HTR-8/SVneo (cell line): Measurements from ENCODE around the gene NGDN.
"Not testable (repeated sequence)": the region's sequence is repeated elsewhere in the genome, so short reads cannot be mapped to it uniquely, and the experiment has no call there.

Experiments
- DNase-seq: peaks from one replicate; pipeline ENCODE4 v3.0.0; 2011; ENCODE audit warnings: low spot score, mixed read lengths; ENCODE audit not compliant: insufficient read length
- FAIRE-seq: peaks from 2 replicates; lab custom pipeline; 2011; peaks lifted over from hg19 to GRCh38; lab: Jason Lieb, UNC

NGDN gene

DNA sequence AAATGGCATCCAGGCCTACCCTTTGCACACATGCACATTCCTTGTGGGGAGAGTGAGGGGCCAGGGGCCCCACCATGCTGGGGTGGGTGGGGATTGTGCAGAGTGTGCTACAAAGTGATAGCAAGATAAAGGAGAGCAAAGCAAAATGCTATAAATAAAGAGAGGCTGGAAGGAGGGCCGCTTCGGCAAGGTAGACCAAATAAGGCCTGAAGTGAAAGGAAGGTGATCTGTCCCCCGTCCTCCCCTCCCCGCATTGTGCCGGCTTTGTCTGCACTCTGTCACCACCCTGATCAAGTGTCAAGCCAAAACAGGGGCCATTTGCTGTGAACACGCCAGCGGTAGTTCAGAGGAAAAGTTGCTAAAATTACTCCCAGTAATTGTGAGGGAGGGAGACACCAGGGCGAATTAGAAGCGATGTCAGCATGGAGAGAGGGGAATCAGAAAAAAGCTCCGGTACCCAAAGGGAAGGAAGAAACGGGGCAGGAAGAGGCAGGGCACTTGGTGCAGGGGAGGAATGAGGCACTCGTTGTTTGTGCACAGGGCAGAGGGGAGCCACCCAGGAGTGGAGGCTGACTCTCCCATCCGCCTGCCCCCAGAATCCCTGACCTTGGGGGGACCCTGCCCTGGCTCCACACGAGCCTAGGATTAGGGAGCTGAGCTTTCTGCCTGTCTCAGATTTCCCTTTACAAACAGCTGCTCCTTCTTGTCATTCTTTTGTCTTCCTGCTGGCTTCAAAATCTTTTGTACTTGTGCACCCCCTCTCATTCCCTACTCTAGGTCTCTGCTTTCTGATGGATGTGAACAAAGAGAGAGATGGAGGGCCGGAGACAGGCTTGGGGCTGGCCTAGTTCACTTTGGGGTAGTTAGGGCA, 31.2 kb upstream of the NGDN start:
- no peak for DNase-seq
- FAIRE-seq: no peak

DNA sequence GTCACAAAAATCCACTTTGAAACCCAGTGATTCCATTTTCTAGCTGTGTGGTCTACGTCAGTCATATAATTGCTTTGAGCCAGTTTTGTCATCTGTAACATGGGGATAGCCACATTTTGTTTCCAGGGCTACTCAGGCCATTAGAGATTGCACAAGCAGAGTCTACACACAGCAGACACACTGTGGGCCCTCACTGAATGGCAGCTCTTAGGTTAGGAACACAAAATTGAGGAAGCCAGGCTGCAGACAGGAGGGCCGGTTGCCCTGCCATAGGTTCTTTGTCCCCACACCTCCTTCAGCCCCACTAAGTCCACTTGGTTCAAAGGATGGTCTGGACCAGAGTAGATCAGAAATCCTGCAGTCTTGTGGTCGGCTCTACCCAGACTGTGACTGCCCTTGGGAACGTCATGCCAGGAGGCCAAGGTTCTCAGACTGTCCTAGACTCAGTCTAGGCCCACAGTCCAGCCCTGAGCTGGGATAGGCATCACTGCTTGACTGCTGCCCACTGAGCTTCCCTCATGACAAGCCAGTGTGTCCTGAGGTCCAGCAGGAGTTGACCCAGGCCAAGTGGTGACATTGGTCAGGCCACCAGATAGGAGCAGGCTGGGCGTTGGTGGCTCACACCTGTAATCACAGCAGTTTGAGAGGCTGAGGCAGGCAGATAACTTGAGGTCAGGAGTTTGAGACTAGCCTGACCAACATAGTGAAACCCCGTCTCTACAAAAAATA, 30.2 kb upstream of the NGDN start:
- FAIRE-seq: no peak
- no peak for DNase-seq

DNA sequence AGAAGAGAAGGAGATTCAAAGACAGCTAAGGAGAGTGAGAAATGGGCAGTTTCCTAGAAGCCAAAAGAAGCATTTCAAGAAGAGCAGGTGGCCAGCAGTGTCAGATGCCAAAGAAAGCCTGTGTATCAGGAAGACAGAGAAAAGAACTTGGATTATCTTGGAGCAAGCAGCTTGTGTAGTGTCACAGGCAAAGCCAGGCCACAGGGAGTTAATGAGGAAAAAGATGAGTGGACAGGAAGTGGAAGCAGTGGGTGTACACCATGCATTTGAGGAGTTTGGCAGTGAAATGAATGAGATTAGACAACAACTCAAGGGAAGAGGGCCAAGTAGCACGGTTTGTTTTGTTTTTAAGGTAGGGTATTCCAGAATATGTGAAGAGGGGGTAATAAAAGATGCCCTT, 28.4 kb upstream of the NGDN start:
- no peak for FAIRE-seq

DNA sequence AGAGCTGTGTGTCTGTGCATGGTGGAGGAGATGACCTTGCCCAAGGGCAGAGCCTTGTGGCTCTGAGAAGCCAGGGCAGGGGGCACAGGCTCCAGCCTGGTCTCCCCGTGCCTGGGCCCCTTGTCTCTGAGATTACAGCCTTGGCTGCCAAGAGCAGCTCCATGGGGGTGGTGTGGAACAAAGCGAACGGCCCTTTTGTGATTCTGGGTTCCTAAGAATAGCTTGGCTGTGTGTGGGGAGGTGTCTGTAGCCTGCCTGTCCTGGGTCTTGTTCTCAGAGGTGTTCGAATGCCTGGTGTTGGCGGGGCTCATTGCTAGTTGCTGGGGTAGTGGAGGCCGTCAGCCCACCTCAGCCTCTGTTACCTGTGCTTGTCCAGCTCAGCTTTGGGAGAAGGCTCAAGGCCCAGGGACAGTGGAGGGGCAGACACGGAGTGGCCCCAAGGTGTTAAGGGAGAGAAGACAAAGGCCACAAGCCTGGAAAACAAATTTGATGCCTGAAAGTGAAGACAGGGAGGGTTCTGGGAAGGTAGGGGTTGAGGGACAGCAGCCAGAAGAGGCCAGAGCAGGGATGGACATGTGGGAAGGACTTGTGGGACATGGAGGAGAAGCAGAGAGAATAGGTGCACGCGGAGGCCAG, 26.7 kb upstream of the NGDN start:
- FAIRE-seq: no peak
- no peak for DNase-seq

More for the DNA sequence above, 28.4 kb upstream of the NGDN start:
- no peak for DNase-seq

DNA sequence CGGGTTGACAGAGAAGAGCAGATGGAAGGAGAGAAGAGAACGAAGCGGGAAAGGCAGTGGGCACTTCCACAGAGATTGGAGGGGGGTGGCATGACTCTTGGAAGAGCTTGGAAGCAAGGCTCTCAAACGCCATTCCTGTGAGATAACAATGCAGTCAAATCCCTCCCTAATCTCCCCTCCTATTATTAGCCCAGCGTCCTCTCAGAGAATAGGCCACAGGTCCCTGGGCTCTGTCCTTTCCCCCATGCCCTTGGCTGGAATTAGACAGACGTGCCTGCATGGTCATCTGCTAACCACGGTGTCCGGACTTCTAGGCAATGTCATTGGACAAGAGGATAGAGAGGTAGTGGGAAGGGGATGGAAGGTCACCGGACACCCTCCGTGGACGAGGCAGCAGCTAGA, 26.1 kb upstream of the NGDN start:
- DNase-seq: no peak
- FAIRE-seq: no peak

DNA sequence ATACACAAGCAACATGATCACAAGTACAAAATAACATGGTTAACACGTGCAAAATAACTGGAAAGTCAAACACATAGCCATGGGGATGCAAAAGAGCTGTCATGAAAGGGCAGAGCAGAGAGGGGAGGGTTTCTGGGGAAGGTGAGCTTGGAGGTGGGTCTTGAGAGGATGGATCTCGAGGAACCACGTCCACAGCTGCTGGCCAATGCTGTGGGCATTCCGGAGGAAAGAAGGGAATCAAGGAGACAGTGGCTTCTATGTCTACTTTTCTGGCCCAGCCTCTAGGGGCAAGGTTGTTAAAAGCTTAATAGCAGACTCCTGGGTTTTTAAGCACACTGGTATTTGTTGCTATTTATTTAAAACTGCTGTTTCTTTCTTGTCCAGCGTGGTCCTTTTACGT, 25.6 kb upstream of the NGDN start:
- DNase-seq: no peak

GRCh38 chr14:23444314-23444713, 25.2 kb upstream of the NGDN start:
- DNase-seq: no peak
- no peak for FAIRE-seq

More for the DNA sequence above, 25.6 kb upstream of the NGDN start:
- FAIRE-seq: no peak

- FAIRE-seq (no peak), DNase-seq (no peak)
Measured at GRCh38 chr14:23445773-23446172, 23.7 kb upstream of the NGDN start.

GRCh38 chr14:23446291-23446851, 23.1 kb upstream of the NGDN start:
- DNase-seq (no peak), FAIRE-seq (no peak)

DNA sequence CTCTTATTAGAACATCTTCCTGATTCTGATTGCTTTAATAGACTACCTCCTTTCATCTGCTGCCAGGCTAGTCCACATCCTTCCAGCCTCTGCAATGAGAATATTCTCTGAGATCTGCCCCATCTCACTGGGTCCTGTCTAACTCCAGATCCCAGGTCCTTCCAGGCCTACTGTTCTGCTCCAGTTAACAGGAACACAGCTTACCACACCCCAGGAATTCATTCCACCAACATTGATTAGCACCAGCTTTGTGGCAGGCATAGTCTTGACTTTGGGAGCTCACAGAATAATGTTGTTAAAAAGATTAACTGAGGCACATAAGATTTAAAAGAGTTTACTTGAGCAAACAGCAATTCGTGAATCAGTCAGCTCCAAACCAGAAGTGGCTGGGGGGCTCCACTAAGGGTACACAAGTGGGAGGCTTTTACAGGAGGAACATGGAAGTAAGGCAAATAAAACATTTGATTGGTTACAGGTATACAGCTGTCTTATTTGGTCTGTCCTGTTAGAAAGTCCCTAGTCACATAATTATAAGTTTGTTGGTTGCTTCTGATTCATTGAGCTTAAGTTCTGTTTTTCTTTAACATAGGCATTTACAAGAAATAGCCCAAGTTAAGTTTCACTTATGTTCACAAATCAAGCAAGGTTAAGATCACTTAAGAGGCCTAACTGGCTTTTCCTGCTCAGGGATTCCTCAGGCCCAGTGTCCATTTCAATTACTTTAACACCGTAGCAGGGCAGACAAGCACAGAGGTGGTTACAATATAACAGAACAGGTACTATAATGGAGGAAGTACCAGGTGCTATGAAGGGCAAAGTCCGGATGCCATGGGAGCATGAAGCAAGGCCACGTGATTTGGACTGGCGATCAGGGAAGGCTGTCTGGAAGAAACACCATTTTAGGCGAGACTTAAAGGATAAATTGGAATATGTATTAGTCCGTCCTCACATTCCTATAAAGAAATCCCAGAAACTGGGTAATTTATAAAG, 21.8 kb upstream of the NGDN start:
- no peak for FAIRE-seq
- no peak for DNase-seq

DNA sequence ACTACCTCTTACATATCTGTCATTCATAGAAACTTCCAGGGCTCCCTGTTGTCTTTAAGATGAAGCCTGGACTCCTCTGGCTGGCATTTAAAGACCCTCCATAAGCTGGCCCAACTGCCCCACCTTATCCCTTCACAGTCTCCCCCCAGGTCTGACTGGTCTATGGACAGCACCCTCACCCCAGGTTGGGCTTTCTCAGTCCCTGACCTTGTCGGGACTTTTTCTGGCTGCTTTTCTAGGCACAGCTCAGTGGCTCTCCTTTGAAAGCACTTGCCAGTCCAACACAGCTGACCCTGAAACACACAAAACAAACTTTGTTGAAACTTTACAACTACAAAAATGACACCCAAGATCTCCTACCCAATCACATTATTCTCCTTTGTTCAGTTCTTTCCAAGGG, 20.2 kb upstream of the NGDN start:
- no peak for FAIRE-seq
- no peak for DNase-seq

- FAIRE-seq (no peak), DNase-seq (no peak)
Measured at GRCh38 chr14:23450379-23450778, 19.1 kb upstream of the NGDN start.

GRCh38 chr14:23452237-23452636, 17.3 kb upstream of the NGDN start:
- DNase-seq: no peak
- FAIRE-seq: no peak

DNA sequence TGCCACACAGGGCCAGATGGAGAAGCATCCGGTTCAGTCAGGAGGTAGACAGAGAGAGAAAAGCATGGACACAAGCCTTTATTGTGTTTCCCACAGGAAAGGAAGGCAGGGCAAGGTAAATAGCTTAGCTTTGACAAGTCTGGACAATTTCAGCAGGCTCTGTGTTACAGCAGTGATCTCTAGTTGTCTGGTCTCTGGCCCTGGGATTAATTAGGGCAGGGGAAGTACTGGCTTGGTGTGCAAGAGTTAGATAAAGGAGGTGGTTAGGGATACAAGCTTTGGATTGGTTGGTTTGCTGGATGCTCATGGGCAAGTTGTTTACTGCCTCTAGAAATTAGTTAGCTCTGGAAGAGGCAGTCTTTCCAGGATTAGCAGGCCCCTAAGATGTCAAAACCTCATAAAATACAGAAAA, 15.1 kb upstream of the NGDN start:
- FAIRE-seq (no peak), DNase-seq (no peak)

GRCh38 chr14:23456883-23457586, 12.5 kb upstream of the NGDN start:
- DNase-seq, FAIRE-seq: not testable (repeated sequence)

GRCh38 chr14:23457587-23458445, 11.7 kb upstream of the NGDN start:
- no peak for DNase-seq
- FAIRE-seq: no peak

DNA sequence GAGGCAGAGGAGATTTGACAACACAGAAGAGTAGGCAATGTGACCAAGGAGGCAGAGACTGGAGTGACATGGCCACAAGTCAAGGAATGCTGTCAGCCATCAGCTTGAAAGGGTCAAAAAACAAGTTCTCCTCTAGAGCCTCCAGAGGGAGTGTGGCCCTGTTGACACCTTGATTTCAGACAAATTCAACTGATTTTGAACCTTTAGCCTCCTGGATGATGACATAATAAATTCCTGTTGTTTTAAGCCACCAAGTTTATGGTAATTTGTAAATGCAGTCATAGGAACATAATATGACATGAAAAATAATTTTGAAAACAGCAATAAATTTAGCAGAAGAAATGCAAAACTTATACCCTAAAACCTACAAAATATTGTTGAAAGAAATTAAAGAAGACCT, 8.5 kb upstream of the NGDN start:
- FAIRE-seq (no peak), DNase-seq (no peak)

DNA sequence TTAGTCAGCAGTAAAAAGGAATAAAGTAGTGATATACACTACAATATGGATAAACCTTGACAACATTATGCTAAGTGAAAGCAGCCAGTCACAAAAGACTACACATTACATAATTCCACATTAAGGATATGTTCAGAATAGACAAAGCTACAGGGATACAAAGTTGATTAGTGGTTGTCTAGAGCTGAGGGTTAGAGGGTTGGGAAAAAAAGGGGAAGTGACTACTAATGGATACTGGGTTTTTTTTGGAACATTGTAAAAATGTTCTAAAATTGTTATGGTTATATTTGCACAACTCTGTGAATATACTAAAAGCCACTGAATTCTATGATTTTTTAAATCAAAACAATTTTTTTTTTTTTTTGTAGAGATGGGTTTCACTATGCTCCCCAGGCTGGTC, 4.8 kb upstream of the NGDN start:
- FAIRE-seq (no peak), DNase-seq (no peak)
